B cell (primary cell): Measurements from ENCODE around the gene PHTF2. TPM values are rescaled to one million over a fixed set of nuclear protein-coding genes. Genes with fewer than 3 reads are reported as not detected.

Experiments used
- ATAC-seq: fragments of 200-7000 bp; cut with Tn5 transposase; one replicate; pipeline ENCODE4 v1.10.0; 2021; ENCODE audit warnings: low read depth, mild to moderate bottlenecking, moderate number of reproducible peaks, moderate library complexity
- CTCF ChIA-PET: fragments of 350-600 bp; sonication (Branson Sonifier 250); formaldehyde crosslinking; loops from one replicate; lab custom pipeline; 2021; ENCODE audit warnings: antibody characterized with exemption, inconsistent platforms; lab: Charles Lee
- POLR2A ChIA-PET: fragments of 350-600 bp; sonication (Branson Sonifier 250); formaldehyde crosslinking; loops from one replicate; lab custom pipeline; 2021; ENCODE audit warnings: antibody characterized with exemption; lab: Charles Lee
- DNase-seq: peaks from one replicate; pipeline ENCODE4 v3.0.0; 2013
- H2AFZ ChIP-seq: 2 replicates; pipeline ENCODE4 v1.6.1; 2012; ENCODE audit warnings: mild to moderate bottlenecking, low read depth, low read length; ENCODE audit not compliant: insufficient read depth, poor library complexity, severe bottlenecking
- H3K27ac ChIP-seq, 2 donors: 1 replicate in 1 of 2; 2 replicates in 1 of 2; pipeline ENCODE4 v1.5.1; 2012 to 2013; ENCODE audit warnings: low read length in 2 of 2, mild to moderate bottlenecking in 2 of 2, moderate library complexity in 1 of 2
- H3K27me3 ChIP-seq, 4 experiments: fragments of 200-600 bp in 1 of 4; sonication (generic) in 1 of 4; replicated peaks in 1 of 4; 1 replicate in 2 of 4; 2 replicates in 2 of 4; pipeline versions ENCODE4 v1.6.1 to v1.7.0; 2013 to 2016; ENCODE audit warnings: low read length in 3 of 4, mild to moderate bottlenecking in 2 of 4, mixed read lengths in 1 of 4, moderate library complexity in 1 of 4; ENCODE audit not compliant: insufficient read depth in 4 of 4, control insufficient read depth in 3 of 4; ENCODE audit errors: control extremely low read depth in 1 of 4
- H3K36me3 ChIP-seq, 2 experiments: replicated peaks in 1 of 2; 1 replicate in 1 of 2; 2 replicates in 1 of 2; pipeline versions ENCODE4 v1.6.1 to v1.7.1; 2013; ENCODE audit warnings: low read length in 1 of 2; ENCODE audit not compliant: insufficient read depth in 2 of 2, control insufficient read depth in 1 of 2; ENCODE audit errors: control extremely low read depth in 1 of 2, extremely low read depth in 1 of 2
- H3K4me1 ChIP-seq, 2 donors: fragments of 200-600 bp in 1 of 2; sonication (generic) in 1 of 2; 1 replicate in 1 of 2; 2 replicates in 1 of 2; pipeline versions ENCODE4 v1.5.1 to v1.6.1; 2013 to 2017; ENCODE audit warnings: low read length in 2 of 2; ENCODE audit not compliant: control insufficient read depth in 2 of 2, insufficient read depth in 2 of 2
- H3K4me2 ChIP-seq: replicated peaks from 2 replicates; pipeline ENCODE3; 2012; ENCODE audit warnings: mild to moderate bottlenecking, low read depth, low read length; ENCODE audit not compliant: poor library complexity, severe bottlenecking
- H3K4me3 ChIP-seq, 5 experiments: fragments of 200-600 bp in 1 of 5; sonication (generic) in 1 of 5; 1 replicate in 3 of 5; 2 replicates in 2 of 5; pipeline versions ENCODE4 v1.5.1 to v1.7.0; 2011 to 2016; ENCODE audit warnings: low read length in 4 of 5, mild to moderate bottlenecking in 4 of 5, low read depth in 2 of 5, control low read depth in 1 of 5, moderate library complexity in 1 of 5; ENCODE audit not compliant: insufficient read depth in 1 of 5; ENCODE audit errors: control extremely low read depth in 1 of 5, extremely low read depth in 1 of 5
- H3K79me2 ChIP-seq: fragments of 200-600 bp; sonication (generic); one replicate; pipeline ENCODE4 v1.6.0; 2016; ENCODE audit warnings: low read length; ENCODE audit not compliant: control insufficient read depth, insufficient read depth
- H3K9ac ChIP-seq: fragments of 200-600 bp; sonication (generic); 2 replicates; pipeline ENCODE4 v1.6.1; 2017; ENCODE audit warnings: mild to moderate bottlenecking, low read length, moderate library complexity
- H3K9me3 ChIP-seq, 3 donors: one replicate each; pipeline versions ENCODE4 v1.6.1 to v1.7.1; 2013; ENCODE audit warnings: low read length in 2 of 3; ENCODE audit not compliant: control insufficient read depth in 2 of 3, insufficient read depth in 1 of 3; ENCODE audit errors: control extremely low read depth in 1 of 3
- H4K20me1 ChIP-seq: 2 replicates; pipeline ENCODE4 v1.6.0; 2012; ENCODE audit warnings: mild to moderate bottlenecking, low read length; ENCODE audit not compliant: insufficient read depth, control insufficient read depth, poor library complexity, severe bottlenecking
- H3K27ac Mint-ChIP-seq: one replicate; pipeline ENCODE4 v1.8.0; 2021; ENCODE audit warnings: mixed read lengths
- H3K27me3 Mint-ChIP-seq: one replicate; pipeline ENCODE4 v1.8.0; 2021; ENCODE audit warnings: mixed read lengths
- H3K4me1 Mint-ChIP-seq: one replicate; pipeline ENCODE4 v1.8.0; 2021; ENCODE audit warnings: mixed read lengths
- H3K4me3 Mint-ChIP-seq: one replicate; pipeline ENCODE4 v1.8.0; 2021; ENCODE audit warnings: mixed read lengths
- H3K9me3 Mint-ChIP-seq: one replicate; pipeline ENCODE4 v1.8.0; 2022; ENCODE audit warnings: mixed read lengths; ENCODE audit not compliant: insufficient read depth
- EZH2 ChIP-seq: IDR thresholded peaks from 2 replicates; pipeline ENCODE4 v1.6.1; 2012; ENCODE audit warnings: borderline replicate concordance, low read depth, mild to moderate bottlenecking, moderate library complexity, low read length; ENCODE audit not compliant: insufficient read depth, poor library complexity, severe bottlenecking
- WGBS: methylation state at CpG from one replicate; pipeline ENCODE4 v1.1.5; 2013; ENCODE audit warnings: missing lambda C conversion rate; ENCODE audit not compliant: insufficient coverage; 5-methylcytosine and 5-hydroxymethylcytosine counted together
- intact Hi-C: fragments of 100-400 bp; cut with micrococcal nuclease; formaldehyde crosslinking; loops from one replicate; pipeline ENCODE4 v1.10.0; 2022
- polyA plus RNA-seq: library from polyadenylated mRNA; depleted of rRNA; stranded (reverse); fragments of >200 nt; gene quantifications from 2 replicates; pipeline ENCODE4 v1.2.3, GENCODE V29; 2012
- total RNA-seq, 2 donors: library from RNA; stranded (reverse); fragments of 120-200 nt in 1 of 2; gene quantifications; 1 replicate in 1 of 2; 2 replicates in 1 of 2; pipeline versions ENCODE4 v1.2.3 to v1.2.4, GENCODE V29; 2013 to 2022
- TF ChIP-seq, protein P1 (sequence below): fragments of 200-600 bp; IDR thresholded peaks from one replicate; pipeline ENCODE4 v1.8.0; 2022; ENCODE audit warnings: antibody characterized with exemption, mild to moderate bottlenecking

The PHTF2 gene
- total and polyA plus RNA-seq, 2 donors (not counting 1 experiment from before 2014, with no cell fraction given): 35.3 to 44.8 TPM

DNA sequence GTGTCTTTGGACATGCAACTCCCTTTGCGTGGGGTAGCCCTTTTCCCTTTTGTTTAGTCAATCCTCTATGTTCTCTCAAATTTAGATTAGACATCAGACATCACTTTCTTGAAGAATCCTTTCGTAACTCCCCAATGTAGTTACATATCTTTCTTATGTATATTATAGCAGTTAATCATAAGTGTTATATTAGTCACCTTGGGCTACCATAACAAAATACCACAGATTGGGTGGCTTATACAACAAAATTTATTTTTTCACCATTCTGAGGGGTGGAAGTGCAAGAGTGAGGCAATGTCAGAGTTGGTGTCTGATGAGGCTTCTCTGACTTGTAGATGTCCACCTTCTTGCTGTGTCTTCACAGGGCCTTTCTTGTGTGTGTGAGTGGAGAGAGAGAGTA is 105.7 kb downstream of the PHTF2 start:
- WGBS: no CpG with 5 or more reads among the region's 2 CpGs
- H3K4me1 ChIP-seq: peaks cover 17 to 34% of the 10 kb centered on the region in 2 donors
- intact Hi-C loops: loop anchor here (5.0 to 10.0 kb wide), 2 partner anchors 47 to 369 kb away; partner anchors contain the start of gene PTPN12
- ChIA-PET CTCF (interaction anchor here (1.1 to 1.9 kb wide), 8 partner anchors 10 to 253 kb away, joined by 3 to 13 read pairs (median 4); partner anchors contain the start of genes PHTF2 and TMEM60), POLR2A (no interaction called here)
- Mint-ChIP-seq H3K27ac (peak overlapping the region; percentile 39), H3K9me3 (no peaks in the 10 kb centered on the region), H3K4me3 (no peak overlapping the region), H3K27me3 (no peaks in the 10 kb centered on the region), H3K4me1 (peaks cover 46% of the 10 kb centered on the region)
- no peak overlapping the region for H2AFZ ChIP-seq
- no peak for TF ChIP-seq EZH2
- TF ChIP-seq, protein P1, sequence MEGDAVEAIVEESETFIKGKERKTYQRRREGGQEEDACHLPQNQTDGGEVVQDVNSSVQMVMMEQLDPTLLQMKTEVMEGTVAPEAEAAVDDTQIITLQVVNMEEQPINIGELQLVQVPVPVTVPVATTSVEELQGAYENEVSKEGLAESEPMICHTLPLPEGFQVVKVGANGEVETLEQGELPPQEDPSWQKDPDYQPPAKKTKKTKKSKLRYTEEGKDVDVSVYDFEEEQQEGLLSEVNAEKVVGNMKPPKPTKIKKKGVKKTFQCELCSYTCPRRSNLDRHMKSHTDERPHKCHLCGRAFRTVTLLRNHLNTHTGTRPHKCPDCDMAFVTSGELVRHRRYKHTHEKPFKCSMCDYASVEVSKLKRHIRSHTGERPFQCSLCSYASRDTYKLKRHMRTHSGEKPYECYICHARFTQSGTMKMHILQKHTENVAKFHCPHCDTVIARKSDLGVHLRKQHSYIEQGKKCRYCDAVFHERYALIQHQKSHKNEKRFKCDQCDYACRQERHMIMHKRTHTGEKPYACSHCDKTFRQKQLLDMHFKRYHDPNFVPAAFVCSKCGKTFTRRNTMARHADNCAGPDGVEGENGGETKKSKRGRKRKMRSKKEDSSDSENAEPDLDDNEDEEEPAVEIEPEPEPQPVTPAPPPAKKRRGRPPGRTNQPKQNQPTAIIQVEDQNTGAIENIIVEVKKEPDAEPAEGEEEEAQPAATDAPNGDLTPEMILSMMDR: no peak
- H3K9me3 ChIP-seq: no peaks in the 10 kb centered on the region
- ATAC-seq: no peak
- H4K20me1 ChIP-seq: no peaks in the 10 kb centered on the region
- no peaks in the 10 kb centered on the region for H3K79me2 ChIP-seq
- peaks cover 3 to 13% of the 10 kb centered on the region in 2 experiments for H3K36me3 ChIP-seq
- H3K4me2 ChIP-seq: no peak overlapping the region
- H3K9ac ChIP-seq: no peak overlapping the region
- no peaks in the 10 kb centered on the region for H3K27me3 ChIP-seq
- H3K4me3 ChIP-seq: no peak overlapping the region
- H3K27ac ChIP-seq: peak overlapping the region in 1 of 2 donors; percentile 77
- no peak for DNase-seq

- DNase-seq: no peak
- H3K36me3 ChIP-seq: peaks cover 7 to 20% of the 10 kb centered on the region in 2 experiments
These were observed 108.7 kb downstream of the PHTF2 start for GRCh38 chr7:77907281-77907680.

More at GRCh38 chr7:77907281-77907680, 108.7 kb downstream of the PHTF2 start:
- no peak for ATAC-seq
- H3K4me3 ChIP-seq: peak overlapping the region in 2 of 5 experiments; percentile 36 to 51
- Mint-ChIP-seq H3K4me1 (peaks cover 47% of the 10 kb centered on the region), H3K4me3 (peak overlapping the region; percentile 69), H3K9me3 (no peaks in the 10 kb centered on the region), H3K27me3 (no peaks in the 10 kb centered on the region), H3K27ac (peak overlapping the region; percentile 47)
- H3K4me2 ChIP-seq: peak overlapping the region; percentile 59
- ChIA-PET POLR2A (interaction anchor here (0.6 kb wide), 1 partner anchor 54 kb away, joined by 3 read pairs; no protein-coding TSS in a partner anchor), CTCF (interaction anchor here (1.1 to 1.9 kb wide), 3 partner anchors 82 to 147 kb away, joined by 3 to 13 read pairs (median 8); partner anchors contain the start of genes PHTF2 and TMEM60)
- no peak for TF ChIP-seq EZH2
- TF ChIP-seq, protein P1: no peak
- H4K20me1 ChIP-seq: no peaks in the 10 kb centered on the region
- peaks cover 17 to 34% of the 10 kb centered on the region in 2 donors for H3K4me1 ChIP-seq
- peak overlapping the region; percentile 77 to 86 for H3K27ac ChIP-seq
- H3K9me3 ChIP-seq: no peaks in the 10 kb centered on the region
- intact Hi-C loops: loop anchor here (5.0 to 10.0 kb wide), 3 partner anchors 80 to 372 kb away; partner anchors contain the start of genes PTPN12 and RSBN1L
- WGBS: no CpG with 5 or more reads among the region's 2 CpGs
- H2AFZ ChIP-seq: no peak overlapping the region
- no peaks in the 10 kb centered on the region for H3K27me3 ChIP-seq
- peak overlapping the region; percentile 28 for H3K9ac ChIP-seq
- peaks cover 7% of the 10 kb centered on the region for H3K79me2 ChIP-seq
